GM12891 (cell line): Measurements from ENCODE around the gene CMPK2.

ENCODE experiments used
- DNase-seq: peaks from one replicate; pipeline ENCODE4 v3.0.0; 2011; ENCODE audit warnings: low spot score; ENCODE audit not compliant: insufficient read length
- FAIRE-seq: peaks from 2 replicates; lab custom pipeline; 2011; peaks lifted over from hg19 to GRCh38; lab: Jason Lieb, UNC
- PAX5 ChIP-seq: IDR thresholded peaks from 2 replicates; pipeline ENCODE4 v1.6.1; 2011; ENCODE audit warnings: low read length, moderate library complexity, mild to moderate bottlenecking; ENCODE audit not compliant: insufficient read depth, severe bottlenecking
- POLR2A ChIP-seq: IDR thresholded peaks from 2 replicates; pipeline ENCODE4 v1.6.1; 2011; ENCODE audit warnings: low read depth, low read length, control low read depth
- POLR2AphosphoS5 ChIP-seq: IDR thresholded peaks from 2 replicates; pipeline ENCODE4 v1.6.1; 2011; ENCODE audit warnings: low read depth, low read length, control low read depth
- POU2F2 ChIP-seq: IDR thresholded peaks from 2 replicates; pipeline ENCODE4 v1.6.1; 2011; ENCODE audit warnings: low read depth, mild to moderate bottlenecking, control low read depth, low read length, moderate library complexity
- SPI1 ChIP-seq: IDR thresholded peaks from 2 replicates; pipeline ENCODE4 v1.6.1; 2011; ENCODE audit warnings: low read depth, low read length, control low read depth
- TAF1 ChIP-seq: IDR thresholded peaks from 2 replicates; pipeline ENCODE4 v1.6.1; 2011; ENCODE audit warnings: low read depth, low read length, control low read depth

CMPK2 gene

GRCh38 chr2:6845312-6845711 is 20.4 kb downstream of the CMPK2 start:
- no peak for FAIRE-seq
- TF ChIP-seq POLR2AphosphoS5 (no peak), TAF1 (no peak), POU2F2 (no peak), SPI1 (no peak), PAX5 (no peak), POLR2A (no peak)
- DNase-seq = no peak

DNA sequence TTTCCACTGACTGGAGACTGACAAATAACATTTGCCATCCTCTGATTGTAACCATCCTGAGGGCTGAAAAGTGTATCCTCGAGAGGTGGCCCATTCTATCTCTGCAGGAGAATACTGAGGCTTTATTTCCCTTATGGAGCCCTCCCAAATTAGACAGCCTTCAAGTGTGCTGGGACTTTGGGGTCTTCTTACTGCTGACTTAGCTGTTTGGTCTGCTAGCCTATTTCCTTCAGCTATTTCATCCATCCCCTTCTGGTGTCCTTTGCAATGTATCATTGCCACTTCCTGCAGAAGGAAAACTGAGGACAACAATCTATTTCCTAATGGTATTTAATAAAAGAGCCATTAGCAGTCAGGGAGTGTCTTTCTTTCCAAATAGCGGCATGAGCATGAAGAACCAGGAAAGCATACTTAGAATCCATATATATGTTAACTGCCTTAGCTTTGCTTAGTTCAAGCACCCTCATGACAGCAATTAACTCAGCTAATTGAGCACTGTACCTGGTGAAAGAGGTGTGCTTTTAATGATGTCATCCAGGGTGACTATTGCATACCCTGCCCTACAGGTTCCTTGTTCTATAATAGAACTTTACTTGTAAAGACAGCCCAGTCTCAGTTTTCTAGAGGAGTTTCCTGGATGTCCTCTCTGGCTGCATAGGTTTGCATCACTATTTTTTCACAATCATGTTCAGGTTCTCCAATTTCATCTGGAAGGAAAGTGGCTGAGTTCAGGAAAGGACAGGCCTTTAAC is 24.0 kb downstream of the CMPK2 start:
- no peak for FAIRE-seq
- TF ChIP-seq POU2F2 = no peak
- no peak for TF ChIP-seq SPI1
- no peak for TF ChIP-seq PAX5
- no peak for TF ChIP-seq TAF1
- no peak for TF ChIP-seq POLR2A
- TF ChIP-seq POLR2AphosphoS5 = no peak
- no peak for DNase-seq

DNA sequence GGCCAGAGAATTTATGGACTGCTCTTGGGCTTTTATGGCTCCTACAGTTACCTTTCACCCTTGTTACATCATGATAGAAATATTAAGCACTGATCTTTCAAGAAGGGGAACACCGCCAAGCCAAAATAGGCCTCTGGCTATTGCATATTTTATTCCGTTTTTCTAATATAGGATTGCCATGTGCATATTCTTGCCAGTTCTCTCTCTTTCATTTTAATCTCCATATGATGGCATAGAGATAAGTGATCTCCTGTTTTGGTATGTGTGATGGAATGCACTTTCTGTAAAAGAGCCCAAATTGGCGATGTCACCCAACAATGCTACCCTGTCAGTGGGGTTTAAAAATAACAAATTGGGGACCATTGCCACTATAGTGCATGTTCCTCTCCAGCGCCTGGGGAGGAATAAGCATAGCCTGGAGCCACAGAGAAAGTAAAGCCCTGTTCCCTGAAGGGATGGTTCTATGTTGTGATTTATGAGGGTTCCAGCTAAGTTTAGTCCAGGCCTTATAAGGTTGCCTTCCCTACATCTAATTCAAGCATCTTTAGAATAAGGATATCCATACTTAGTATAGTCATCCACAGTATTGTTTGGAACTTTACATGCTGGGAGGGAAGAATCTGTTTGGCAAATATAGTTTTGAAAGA is 26.9 kb downstream of the CMPK2 start:
- TF ChIP-seq TAF1 (no peak), POLR2A (no peak), POU2F2 (no peak), POLR2AphosphoS5 (no peak), PAX5 (no peak), SPI1 (no peak)
- DNase-seq (no peak), FAIRE-seq (no peak)

DNA sequence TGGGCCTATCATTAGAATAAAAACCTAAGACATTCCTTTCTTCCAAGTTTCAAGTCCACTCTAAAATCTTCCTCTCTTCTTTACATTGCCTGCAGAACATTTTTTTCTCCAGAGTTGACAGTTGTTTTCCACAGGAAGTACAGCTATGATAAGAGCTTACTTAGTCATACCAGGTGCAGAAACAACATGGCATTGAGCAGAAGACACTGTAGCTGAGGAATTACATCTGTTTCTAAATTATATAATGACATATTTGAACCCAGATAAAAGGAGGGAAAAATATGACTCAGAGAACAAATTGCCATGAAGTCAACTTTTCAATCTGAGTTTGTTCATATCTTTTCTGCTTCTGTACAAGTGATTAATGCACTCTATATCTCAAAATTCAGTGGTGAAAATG is 30.2 kb downstream of the CMPK2 start:
- no peak for FAIRE-seq
- TF ChIP-seq SPI1 = no peak
- TF ChIP-seq PAX5 = no peak
- TF ChIP-seq TAF1 = no peak
- no peak for TF ChIP-seq POU2F2
- no peak for TF ChIP-seq POLR2A
- TF ChIP-seq POLR2AphosphoS5 = no peak

GRCh38 chr2:6834163-6834562 is 31.5 kb downstream of the CMPK2 start:
- TF ChIP-seq POU2F2 (no peak), PAX5 (no peak), SPI1 (no peak), TAF1 (no peak), POLR2AphosphoS5 (no peak), POLR2A (no peak)
- FAIRE-seq (no peak), DNase-seq (no peak)

More for the DNA sequence above, 30.2 kb downstream of the CMPK2 start:
- DNase-seq = no peak

DNA sequence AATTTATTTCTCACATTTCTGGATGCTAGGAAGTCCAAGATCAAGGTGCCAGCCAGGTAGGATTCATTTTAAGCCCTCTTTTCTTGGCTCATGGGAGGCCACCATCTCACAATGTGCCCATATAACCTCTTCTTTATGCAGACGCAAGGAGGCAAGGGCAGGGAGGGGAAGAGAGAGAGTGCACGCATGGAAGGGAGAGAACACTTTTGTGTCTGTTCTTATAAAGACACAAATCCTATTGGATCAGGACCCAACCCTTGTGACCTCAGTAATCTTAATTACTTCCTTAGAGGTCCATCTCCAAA is 32.5 kb downstream of the CMPK2 start:
- FAIRE-seq (peak; percentile 13), DNase-seq (no peak)
- TF ChIP-seq POU2F2 (no peak), PAX5 (no peak), POLR2A (no peak), TAF1 (no peak), SPI1 (no peak)

DNA sequence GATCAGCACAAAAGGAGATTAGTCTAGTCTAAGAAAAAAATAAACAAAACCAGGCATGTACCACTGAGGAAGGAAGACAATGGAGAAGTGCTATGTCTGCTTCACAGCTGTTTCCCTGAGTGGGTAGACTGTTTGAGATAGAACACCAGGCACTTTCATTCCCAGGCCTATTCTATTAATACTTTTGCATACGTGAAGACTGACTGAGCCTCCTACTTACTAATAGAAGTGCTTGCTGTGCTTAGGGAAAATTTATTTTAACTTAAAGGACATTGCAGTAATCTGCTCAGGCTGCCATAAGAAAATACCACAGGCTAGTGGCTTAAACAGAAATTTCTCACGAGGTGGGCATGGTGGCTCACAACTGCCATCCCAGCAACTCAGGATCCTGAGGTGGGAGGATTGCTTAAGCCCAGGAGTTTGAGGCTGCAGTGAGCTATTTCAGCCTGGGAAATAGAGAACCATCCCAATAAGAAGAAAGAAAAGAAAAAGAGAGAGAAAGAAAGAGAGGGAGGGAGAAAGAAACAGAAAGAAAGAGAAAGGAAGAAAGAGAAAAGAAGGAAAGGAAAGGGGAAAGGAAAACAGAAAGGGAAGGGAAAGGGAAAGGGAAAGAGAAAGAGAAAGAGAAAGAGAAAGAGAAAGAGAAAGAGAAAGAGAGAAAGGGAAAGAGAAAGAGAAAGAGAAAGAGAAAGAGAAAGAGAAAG is 33.0 kb downstream of the CMPK2 start:
- FAIRE-seq (no peak), DNase-seq (no peak)
- TF ChIP-seq PAX5 = no peak
- no peak for TF ChIP-seq POU2F2
- no peak for TF ChIP-seq TAF1
- no peak for TF ChIP-seq POLR2AphosphoS5
- no peak for TF ChIP-seq POLR2A
- TF ChIP-seq SPI1 = no peak

- DNase-seq = no peak
- TF ChIP-seq TAF1 = no peak
- TF ChIP-seq POU2F2 = no peak
- TF ChIP-seq SPI1 = no peak
- TF ChIP-seq POLR2A = no peak
- no peak for TF ChIP-seq POLR2AphosphoS5
- no peak for TF ChIP-seq PAX5
- no peak for FAIRE-seq
Measured at GRCh38 chr2:6831229-6831628, 34.5 kb downstream of the CMPK2 start.

GRCh38 chr2:6828299-6828584 is 37.5 kb downstream of the CMPK2 start:
- FAIRE-seq (no peak), DNase-seq (no peak)
- TF ChIP-seq POLR2AphosphoS5 = no peak
- no peak for TF ChIP-seq POLR2A
- TF ChIP-seq PAX5 = no peak
- no peak for TF ChIP-seq TAF1
- no peak for TF ChIP-seq POU2F2
- TF ChIP-seq SPI1 = no peak

DNA sequence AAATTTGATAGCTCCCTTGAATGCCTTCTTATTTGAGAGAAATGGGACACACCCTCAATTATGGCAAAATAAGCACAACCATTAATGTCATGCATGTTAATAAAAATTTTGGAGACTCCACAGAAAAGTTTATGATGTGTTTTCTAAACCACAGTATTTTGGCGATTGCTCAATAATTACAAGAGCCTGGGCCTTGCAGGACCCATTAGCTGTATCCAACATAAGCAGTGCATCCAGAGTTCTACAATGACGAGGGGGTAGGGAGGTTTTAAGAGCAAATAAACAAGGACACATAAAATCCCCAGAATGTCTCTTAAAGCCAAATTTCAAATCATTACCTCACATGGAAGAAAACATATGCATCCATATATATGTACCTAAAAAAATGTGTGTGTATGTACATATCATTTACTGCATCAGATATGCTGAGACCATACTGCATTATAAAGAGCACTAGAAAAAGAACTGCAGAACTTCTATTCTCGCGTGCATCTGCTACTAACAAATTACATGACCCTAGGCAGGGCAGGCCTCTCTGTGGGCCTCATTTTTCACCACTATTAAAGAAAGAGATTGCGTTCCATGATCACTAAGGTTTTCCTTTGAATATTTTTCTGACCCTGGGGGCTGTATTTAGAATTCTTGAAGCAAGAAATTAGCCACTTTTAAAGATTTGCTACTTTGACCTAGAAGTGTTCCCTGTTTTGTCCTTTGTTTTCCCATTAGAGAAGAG is 38.0 kb downstream of the CMPK2 start:
- no peak for TF ChIP-seq POLR2AphosphoS5
- TF ChIP-seq POLR2A = no peak
- TF ChIP-seq SPI1 = no peak
- no peak for TF ChIP-seq POU2F2
- TF ChIP-seq TAF1 = no peak
- no peak for TF ChIP-seq PAX5
- FAIRE-seq (no peak), DNase-seq (no peak)
